Measurements from ENCODE around the gene CREB5.

Gene CREB5

GRCh38 chr7:28698840-28699239 lies 286.5 kb downstream of the CREB5 start:
- no peak for TF ChIP-seq MAX (IDR thresholded peaks at IDR 0.05)
- TF ChIP-seq FOXM1 (IDR thresholded peaks at IDR 0.05; ENCODE audit: borderline replicate concordance, low read depth), result no peak

DNA sequence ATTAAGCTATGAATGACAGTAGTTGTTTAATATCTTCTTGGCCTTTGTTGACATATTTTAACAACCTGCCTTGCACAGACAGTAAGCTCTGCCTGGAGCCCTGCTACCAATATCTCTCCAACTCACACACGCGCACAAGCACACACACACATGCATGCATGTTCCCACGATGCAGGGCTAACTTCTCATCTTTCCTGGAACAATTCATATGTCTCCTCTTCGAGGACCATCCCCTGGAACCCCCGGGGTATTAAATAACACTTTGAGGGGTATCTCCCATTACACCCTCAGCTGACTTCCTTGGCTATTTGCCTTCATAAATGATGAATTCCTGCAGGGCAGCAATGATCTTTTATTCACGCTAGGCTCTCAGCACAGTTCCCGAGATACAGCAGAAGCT lies 287.8 kb downstream of the CREB5 start:
- TF ChIP-seq MAX (IDR thresholded peaks at IDR 0.05) (no peak), CEBPB (IDR thresholded peaks at IDR 0.05) (no peak)

DNA sequence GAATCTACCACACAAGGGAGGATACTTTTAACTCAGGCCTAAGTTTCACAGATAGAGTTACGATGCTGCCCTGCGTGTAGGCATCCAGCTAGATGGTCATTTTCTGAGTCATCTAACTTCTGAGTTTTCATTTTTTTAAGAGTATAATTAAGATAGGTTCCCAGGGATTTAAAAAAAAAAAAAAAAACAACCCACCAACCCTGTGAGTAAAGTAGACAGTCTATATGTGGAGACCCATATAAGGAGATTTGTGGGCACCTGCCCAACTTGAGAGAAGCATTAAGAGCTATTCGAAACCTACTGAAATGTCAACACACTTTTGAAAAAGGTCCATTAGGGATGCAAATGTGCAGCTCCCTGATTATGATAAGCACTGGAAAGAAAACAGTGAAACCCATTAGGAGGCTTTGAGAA lies 288.5 kb downstream of the CREB5 start:
- TF ChIP-seq CREB1 (IDR thresholded peaks at IDR 0.05; ENCODE audit: low read depth), result no peak
- no peak for TF ChIP-seq YY1 (IDR thresholded peaks at IDR 0.05; ENCODE audit: low read depth)
- TF ChIP-seq NFIC (IDR thresholded peaks at IDR 0.05), result 0 out of 2 replicates have a peak, but pooled peaks have one; percentile 28
- no peak for TF ChIP-seq CEBPB (IDR thresholded peaks at IDR 0.05)
- TF ChIP-seq REST (IDR thresholded peaks at IDR 0.05; ENCODE audit: low read depth), result no peak
- TF ChIP-seq, protein P1, sequence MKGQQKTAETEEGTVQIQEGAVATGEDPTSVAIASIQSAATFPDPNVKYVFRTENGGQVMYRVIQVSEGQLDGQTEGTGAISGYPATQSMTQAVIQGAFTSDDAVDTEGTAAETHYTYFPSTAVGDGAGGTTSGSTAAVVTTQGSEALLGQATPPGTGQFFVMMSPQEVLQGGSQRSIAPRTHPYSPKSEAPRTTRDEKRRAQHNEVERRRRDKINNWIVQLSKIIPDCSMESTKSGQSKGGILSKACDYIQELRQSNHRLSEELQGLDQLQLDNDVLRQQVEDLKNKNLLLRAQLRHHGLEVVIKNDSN (IDR thresholded peaks at IDR 0.05), result no peak
- no peak for TF ChIP-seq ZBTB7A (IDR thresholded peaks at IDR 0.05; ENCODE audit: low read depth)
- TF ChIP-seq FOXM1 (IDR thresholded peaks at IDR 0.05; ENCODE audit: borderline replicate concordance, low read depth), result no peak

DNA sequence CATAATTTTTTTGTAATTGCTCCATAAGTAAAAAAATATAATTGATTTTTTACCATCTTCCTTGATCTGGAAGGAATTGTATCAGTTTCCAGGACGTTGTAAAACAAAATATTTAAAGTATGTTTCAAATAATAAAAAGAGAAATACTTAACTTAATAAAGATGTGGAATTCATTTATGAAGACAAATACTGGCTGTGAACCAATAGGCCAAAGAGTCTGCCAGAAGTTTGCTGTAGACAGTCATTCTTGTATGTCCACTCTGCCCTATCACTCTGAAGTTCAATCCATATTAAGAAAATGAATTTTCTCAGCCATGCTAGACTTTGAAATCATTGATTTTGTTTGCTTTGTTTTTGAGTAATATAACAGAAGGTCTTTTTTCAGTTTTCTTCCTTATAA lies 289.4 kb downstream of the CREB5 start:
- TF ChIP-seq REST (IDR thresholded peaks at IDR 0.05; ENCODE audit: low read depth), result no peak
- TF ChIP-seq FOXM1 (IDR thresholded peaks at IDR 0.05; ENCODE audit: borderline replicate concordance, low read depth), result no peak
- TF ChIP-seq TEAD4 (IDR thresholded peaks at IDR 0.05), result no peak
- TF ChIP-seq RAD21 (IDR thresholded peaks at IDR 0.05; ENCODE audit: low read depth), result no peak
- no peak for TF ChIP-seq CREB1 (IDR thresholded peaks at IDR 0.05; ENCODE audit: low read depth)
- TF ChIP-seq, protein P1 (IDR thresholded peaks at IDR 0.05), result no peak
- no peak for TF ChIP-seq YY1 (IDR thresholded peaks at IDR 0.05; ENCODE audit: low read depth)
- no peak for TF ChIP-seq MAX (IDR thresholded peaks at IDR 0.05)
- TF ChIP-seq NFIC (IDR thresholded peaks at IDR 0.05), result no peak
- no peak for TF ChIP-seq TCF12 (IDR thresholded peaks at IDR 0.05; ENCODE audit: low read depth)
- TF ChIP-seq CEBPB (IDR thresholded peaks at IDR 0.05), result no peak

GRCh38 chr7:28702171-28702570 lies 289.9 kb downstream of the CREB5 start:
- TF ChIP-seq EGR1 (IDR thresholded peaks at IDR 0.05) (no peak), ZBTB7A (IDR thresholded peaks at IDR 0.05; ENCODE audit: low read depth) (no peak), YY1 (IDR thresholded peaks at IDR 0.05; ENCODE audit: low read depth) (no peak), MAX (IDR thresholded peaks at IDR 0.05) (no peak), NFIC (IDR thresholded peaks at IDR 0.05) (no peak), RAD21 (IDR thresholded peaks at IDR 0.05; ENCODE audit: low read depth) (no peak)
- TF ChIP-seq, protein P1 (IDR thresholded peaks at IDR 0.05), result no peak

DNA sequence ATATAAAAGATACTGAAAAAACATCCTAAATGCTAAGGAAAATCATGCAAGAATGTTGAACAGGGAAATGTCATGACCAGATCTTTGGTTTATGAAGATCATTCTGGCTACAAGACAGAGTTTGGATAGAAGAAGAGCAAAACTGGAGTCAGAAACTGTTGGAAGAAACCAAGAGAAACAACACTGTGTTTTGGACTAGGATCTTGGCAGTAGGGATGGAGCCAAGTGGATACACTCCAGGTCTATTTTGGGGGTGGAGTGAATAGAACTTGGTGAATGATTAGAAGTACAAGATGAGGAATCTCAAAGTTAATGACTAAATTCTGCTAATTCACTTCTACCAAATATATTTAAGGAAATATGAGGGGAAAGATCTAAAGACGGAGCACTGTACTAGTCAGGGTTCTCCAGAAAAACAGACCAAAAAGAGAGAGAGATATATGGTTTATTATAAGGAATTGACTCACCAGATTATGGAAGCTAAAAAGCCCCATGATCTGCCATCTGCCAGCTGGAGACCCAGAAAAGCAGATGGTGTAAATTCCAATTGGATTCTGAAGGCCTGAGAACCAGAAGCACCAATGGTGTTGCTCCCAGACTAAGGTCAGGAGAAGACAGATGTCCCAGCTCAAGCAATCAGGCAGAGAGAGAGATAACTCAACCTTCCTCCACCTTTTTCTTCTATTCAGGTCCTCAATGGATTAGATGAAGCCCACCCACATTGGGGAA lies 290.9 kb downstream of the CREB5 start:
- no peak for TF ChIP-seq ZBTB7A (IDR thresholded peaks at IDR 0.05; ENCODE audit: low read depth)
- TF ChIP-seq CREB1 (IDR thresholded peaks at IDR 0.05; ENCODE audit: low read depth), result no peak
- TF ChIP-seq FOXM1 (IDR thresholded peaks at IDR 0.05; ENCODE audit: borderline replicate concordance, low read depth), result no peak
- no peak for TF ChIP-seq EGR1 (IDR thresholded peaks at IDR 0.05)
- no peak for TF ChIP-seq NFIC (IDR thresholded peaks at IDR 0.05)
- no peak for TF ChIP-seq TCF12 (IDR thresholded peaks at IDR 0.05; ENCODE audit: low read depth)
- TF ChIP-seq TEAD4 (IDR thresholded peaks at IDR 0.05), result no peak
